GM18508 (cell line): ENCODE results near the gene LIN54.

Source experiments
- ATAC-seq: cut with Tn5 transposase; IDR thresholded peaks from one replicate; pipeline ENCODE4 v1.9.1; 2021; ENCODE audit warnings: moderate number of reproducible peaks; ENCODE audit not compliant: insufficient read depth, unreplicated experiment

LIN54 gene

GRCh38 chr4:82898322-82899243, 112.0 kb downstream of the LIN54 start:
- no peak for ATAC-seq

DNA sequence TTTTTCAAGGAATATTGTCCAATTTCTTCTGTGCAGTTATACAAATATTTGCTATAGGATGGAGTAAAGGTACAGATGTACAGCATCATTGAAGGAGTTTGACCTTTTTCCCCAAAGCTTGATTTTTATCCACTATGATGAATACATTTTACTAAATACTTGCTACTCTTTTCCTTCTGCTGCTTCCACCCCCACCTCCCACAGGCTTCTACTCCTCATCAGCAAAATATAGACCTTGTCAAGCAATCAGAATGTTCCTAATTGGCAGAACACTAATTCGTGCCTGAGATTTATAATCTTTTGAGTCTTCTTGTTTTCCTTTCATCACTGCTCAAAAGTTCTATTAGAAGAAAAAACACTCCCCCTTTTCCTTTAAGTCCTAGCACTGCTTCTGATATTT, 113.9 kb downstream of the LIN54 start:
- no peak for ATAC-seq

DNA sequence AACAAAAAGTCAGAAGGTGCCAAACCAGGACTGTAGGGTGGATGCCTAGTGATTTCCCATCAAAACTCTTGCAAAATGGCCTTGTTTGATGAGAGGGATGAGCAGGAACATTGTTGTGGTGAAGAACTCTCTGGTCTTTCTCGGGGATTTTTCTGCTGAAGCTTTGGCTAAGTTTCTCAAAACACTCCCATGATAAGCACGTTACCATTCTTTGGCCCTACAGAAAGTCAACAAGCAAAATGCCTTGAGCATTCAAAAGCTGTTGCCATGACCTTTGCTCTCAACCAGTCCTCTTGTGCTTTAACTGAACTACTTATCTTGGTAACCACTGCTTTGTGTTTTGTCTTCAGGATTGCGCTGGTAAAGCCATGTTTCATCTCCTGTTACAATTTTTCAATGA, 116.7 kb downstream of the LIN54 start:
- ATAC-seq, result no peak

- no peak for ATAC-seq
These were observed 118.2 kb downstream of the LIN54 start for GRCh38 chr4:82892467-82892802.

DNA sequence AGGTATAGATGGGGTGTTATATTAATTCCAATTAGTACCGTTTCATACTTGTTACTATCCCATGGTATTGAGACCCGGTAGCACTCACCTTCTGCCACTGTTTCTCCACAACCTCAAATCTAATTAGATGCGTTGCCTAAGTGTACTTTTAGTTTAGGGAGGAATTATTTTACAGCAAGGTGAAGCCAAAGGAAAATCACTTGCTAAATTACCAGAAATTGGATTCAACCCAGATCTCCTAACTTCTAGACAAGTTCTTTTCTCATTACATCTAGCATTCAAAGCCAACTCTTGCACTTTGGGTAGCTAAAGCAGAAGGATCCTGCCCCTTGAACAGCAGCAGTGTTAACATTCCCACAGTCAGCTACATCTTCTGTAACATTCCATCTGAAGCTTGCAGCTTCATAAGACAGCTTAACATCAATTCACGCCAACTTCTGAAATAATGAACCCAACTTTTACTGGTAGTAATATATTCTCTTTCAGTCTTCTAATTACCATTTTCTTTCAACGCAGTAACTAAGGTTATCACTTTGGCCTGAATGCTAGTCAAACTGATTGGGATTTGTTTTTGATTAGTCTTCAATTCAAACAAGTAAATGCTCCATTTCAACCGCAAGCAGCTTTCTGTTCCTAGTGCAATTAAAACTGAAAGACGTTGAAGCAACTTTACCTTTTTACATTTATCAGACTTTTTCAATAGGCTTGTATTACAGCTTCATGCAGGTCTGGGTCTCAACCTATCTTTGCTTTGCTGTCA, 118.7 kb downstream of the LIN54 start:
- ATAC-seq, result no peak

DNA sequence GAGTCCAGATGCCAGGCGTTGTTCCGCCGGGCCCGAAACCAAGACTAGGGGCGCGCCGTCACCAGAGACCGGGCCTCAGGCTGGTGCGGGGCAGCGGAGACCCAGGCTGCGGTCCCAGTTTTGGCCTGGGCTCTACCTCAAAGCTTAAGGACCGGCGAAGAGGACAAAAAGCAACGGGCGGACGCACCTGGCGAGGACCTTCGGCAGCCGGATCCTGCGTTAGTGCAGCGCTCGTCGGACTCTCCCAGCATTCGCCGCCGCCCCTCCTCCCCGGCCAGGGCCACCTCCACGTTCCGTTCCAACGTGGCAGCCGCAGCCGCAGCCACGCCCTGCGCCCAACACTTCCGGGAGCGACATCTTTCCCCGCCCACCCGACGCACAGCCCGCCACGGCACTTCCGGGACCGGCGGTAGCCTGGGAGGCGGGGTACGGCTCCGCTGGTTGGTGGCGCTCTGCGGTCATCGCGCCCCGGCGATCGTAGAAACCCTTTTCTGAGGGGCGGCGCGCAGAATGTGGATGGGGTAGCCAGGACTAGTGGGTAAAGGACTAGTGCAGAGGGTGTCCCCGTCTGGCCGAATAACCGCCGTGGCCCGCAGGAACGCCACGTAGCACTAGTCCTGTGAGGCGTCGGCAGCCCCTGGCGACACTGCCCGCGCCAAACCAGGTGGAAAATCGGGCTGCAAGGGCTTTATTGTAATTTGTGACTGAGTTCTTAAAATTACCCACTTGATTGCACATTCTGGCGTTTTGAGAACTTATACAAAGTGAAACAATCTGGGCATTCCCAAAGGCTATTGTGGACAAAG, 119.5 kb downstream of the LIN54 start, which contains the start of gene SEC31A:
SEC31A (minus strand) TSS at position 253 of the 806 bp plus-strand sequence. CDS start 9,217 bp downstream, outside the sequence.
- peak; percentile 70 for ATAC-seq

DNA sequence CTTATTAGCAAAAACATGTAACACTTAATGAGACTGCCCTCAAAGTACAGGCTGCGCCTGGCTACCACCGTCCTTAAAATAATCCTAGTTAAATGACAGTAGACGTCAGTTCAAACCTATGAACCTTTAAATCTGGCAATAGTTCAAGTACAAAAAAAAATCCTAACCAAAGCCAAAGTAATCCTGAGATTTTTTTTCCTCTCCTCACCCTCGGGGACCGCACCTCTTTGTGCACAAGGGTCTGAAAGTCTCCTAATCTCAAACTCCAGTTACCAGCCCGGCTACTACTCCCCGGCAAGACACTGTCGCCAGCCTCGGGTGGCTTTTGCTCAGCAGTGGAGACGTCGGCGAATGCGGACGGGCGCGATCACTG, 120.1 kb downstream of the LIN54 start:
- no peak for ATAC-seq

GRCh38 chr4:82889287-82889686, 121.3 kb downstream of the LIN54 start:
- ATAC-seq, result no peak

DNA sequence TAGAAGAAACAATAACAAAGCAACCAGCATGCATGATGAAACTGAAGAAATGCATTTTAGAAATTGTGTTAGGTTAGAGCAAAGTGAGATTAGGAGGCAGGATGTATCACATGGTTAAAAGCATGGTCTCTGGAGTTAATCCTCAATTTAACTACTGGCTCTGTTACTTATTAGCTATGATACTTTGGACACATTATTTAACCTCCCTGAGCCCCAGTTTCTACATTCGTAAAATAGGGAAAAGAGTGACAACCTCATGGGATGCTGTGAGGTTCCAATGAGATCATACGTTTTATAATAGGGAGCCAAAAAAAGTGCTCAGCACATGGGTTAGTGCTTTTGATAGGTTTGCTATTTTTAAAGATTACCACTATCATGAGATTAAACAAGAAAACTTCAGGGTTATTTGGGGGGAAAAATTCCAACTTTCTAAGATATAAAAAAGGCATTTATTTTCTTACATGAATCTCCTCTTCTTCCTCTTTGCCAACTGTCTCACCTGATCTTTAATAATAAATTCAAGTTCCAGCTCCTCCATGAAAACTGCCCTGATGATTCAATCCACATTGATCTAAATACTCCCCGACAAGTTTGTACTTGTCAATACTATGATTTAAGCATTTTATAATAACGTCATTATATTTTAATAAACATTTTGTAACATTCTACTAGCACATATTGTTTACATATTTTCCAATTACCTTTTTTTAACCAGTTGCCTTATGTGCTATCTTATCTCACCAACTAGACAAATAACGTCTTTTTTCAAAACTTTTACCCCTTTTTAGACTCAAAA, 124.3 kb downstream of the LIN54 start:
- no peak for ATAC-seq

DNA sequence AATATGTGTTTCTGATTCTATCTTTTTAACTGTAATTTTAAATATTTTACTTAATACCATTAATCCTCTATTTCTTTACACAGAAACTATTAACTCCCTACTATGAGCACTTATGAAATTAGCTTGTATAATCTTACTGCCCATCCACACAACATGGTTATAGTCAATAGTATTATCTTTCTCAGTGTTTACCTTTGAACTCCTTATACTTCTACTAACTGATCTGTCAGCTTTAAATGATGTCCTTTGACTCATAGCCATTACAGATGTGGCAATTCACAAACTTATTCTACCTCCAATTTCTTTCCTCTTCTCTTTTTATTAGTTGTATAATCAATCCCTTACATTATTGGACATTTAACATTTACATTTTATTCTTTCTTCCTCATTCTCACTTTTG, 125.2 kb downstream of the LIN54 start:
- ATAC-seq, result no peak
